Esophagus muscularis mucosa (tissue), 4 donors: Measurements from ENCODE around the gene SUN3. TPM values are rescaled to one million over a fixed set of nuclear protein-coding genes. Genes with fewer than 3 reads are reported as not detected.
"Not testable (repeated sequence)": the region's sequence is repeated elsewhere in the genome, so short reads cannot be mapped to it uniquely, and the experiment has no call there.

Experiments
- DNase-seq: peaks from one replicate; pipeline ENCODE4 v3.0.0-alpha.2; 2017; ENCODE audit errors: extremely low spot score
- H3K27ac ChIP-seq, 4 donors: fragments of 200-600 bp; sonication (generic); replicated peaks in 1 of 4; 1 replicate in 3 of 4; 2 replicates in 1 of 4; pipeline ENCODE4 v1.5.1; 2016 to 2019; ENCODE audit warnings: mild to moderate bottlenecking in 1 of 4
- H3K27me3 ChIP-seq, 4 donors: fragments of 200-600 bp; sonication (generic); one replicate each; pipeline versions ENCODE4 v1.5.1 to v1.6.0; 2016 to 2019
- H3K36me3 ChIP-seq, 4 donors: fragments of 200-600 bp; sonication (generic); one replicate each; pipeline ENCODE4 v1.5.1; 2016 to 2019
- H3K4me1 ChIP-seq, 4 donors: fragments of 200-600 bp; sonication (generic); one replicate each; pipeline ENCODE4 v1.5.1; 2016 to 2019
- H3K4me3 ChIP-seq, 4 donors: fragments of 200-600 bp; sonication (generic); 1 replicate in 2 of 4; 2 replicates in 2 of 4; pipeline ENCODE4 v1.5.1; 2016 to 2019; ENCODE audit warnings: mild to moderate bottlenecking in 4 of 4, moderate library complexity in 1 of 4
- H3K9me3 ChIP-seq, 4 donors: fragments of 200-600 bp; sonication (generic); 1 replicate in 3 of 4; 2 replicates in 1 of 4; pipeline ENCODE4 v1.5.1; 2016 to 2019
- EP300 ChIP-seq: sonication (generic); formaldehyde crosslinking; IDR thresholded peaks from one replicate; pipeline ENCODE4 v1.6.1; 2017; ENCODE audit warnings: antibody characterized with exemption
- POLR2A ChIP-seq: fragments of 450-650 bp; IDR thresholded peaks from one replicate; pipeline ENCODE4 v1.6.1; 2017; ENCODE audit warnings: antibody characterized with exemption, moderate library complexity, mild to moderate bottlenecking, low read depth
- POLR2AphosphoS5 ChIP-seq, 2 donors: sonication (generic); formaldehyde crosslinking; IDR thresholded peaks; one replicate each; pipeline ENCODE4 v1.6.1; 2017; ENCODE audit warnings: antibody characterized with exemption in 2 of 2
- WGBS: methylation state at CpG from one replicate; pipeline ENCODE4 v1.1.5; 2018; 5-methylcytosine and 5-hydroxymethylcytosine counted together
- intact Hi-C: fragments of 100-400 bp; cut with DNase I; formaldehyde crosslinking; loops from one replicate; pipeline ENCODE4 v1.15.1; 2023
- total RNA-seq, 4 donors: library from RNA; depleted of rRNA; stranded (reverse); fragments of >200 nt; gene quantifications; one replicate each; pipeline versions ENCODE4 v1.1.0 to v1.2.1, GENCODE V29; 2016
- TF ChIP-seq, protein P1 (sequence below), 3 experiments: fragments of 200-600 bp in 2 of 3; fragments of 450-650 bp in 1 of 3; sonication (generic) in 2 of 3; IDR thresholded peaks; one replicate each; pipeline ENCODE4 v1.5.1; 2017 to 2019; ENCODE audit warnings: antibody characterized with exemption in 3 of 3, mild to moderate bottlenecking in 2 of 3, moderate library complexity in 1 of 3

SUN3 gene
- total RNA-seq, 4 donors from 2014 or later: not detected

DNA sequence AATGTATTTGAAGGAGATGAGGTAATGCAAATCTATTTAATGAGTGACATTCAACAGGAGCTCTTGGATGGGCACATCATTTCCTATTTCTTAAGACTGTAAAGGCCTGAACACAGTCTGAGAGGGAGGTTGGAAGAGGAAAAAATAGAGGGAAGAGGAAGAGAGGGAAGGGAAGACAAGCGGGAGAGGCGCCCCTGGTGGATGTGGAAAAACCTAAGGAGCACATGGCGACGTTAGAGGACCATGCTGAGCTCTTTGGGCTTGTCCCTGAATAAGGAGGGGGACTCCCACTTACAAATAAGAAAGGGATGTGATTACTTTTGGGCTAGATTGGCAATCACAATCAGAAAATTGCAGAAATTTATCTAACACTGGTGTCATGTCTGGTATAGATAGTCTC lies 19.6 kb downstream of the SUN3 start:
- Histone ChIP-seq H3K27me3 (peaks cover 0 to 12% (median 0%) of the 10 kb centered on the region in 4 donors), H3K4me1 (peaks cover 0 to 5% (median 0%) of the 10 kb centered on the region in 4 donors), H3K9me3 (no peaks in the 10 kb centered on the region), H3K4me3 (no peak overlapping the region), H3K27ac (no peak overlapping the region), H3K36me3 (no peaks in the 10 kb centered on the region)
- 78% methylated on average over 4 of the region's 4 CpGs for WGBS
- TF ChIP-seq, protein P1, sequence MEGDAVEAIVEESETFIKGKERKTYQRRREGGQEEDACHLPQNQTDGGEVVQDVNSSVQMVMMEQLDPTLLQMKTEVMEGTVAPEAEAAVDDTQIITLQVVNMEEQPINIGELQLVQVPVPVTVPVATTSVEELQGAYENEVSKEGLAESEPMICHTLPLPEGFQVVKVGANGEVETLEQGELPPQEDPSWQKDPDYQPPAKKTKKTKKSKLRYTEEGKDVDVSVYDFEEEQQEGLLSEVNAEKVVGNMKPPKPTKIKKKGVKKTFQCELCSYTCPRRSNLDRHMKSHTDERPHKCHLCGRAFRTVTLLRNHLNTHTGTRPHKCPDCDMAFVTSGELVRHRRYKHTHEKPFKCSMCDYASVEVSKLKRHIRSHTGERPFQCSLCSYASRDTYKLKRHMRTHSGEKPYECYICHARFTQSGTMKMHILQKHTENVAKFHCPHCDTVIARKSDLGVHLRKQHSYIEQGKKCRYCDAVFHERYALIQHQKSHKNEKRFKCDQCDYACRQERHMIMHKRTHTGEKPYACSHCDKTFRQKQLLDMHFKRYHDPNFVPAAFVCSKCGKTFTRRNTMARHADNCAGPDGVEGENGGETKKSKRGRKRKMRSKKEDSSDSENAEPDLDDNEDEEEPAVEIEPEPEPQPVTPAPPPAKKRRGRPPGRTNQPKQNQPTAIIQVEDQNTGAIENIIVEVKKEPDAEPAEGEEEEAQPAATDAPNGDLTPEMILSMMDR (IDR thresholded peaks at IDR 0.05): no peak
- TF ChIP-seq POLR2A: no peak
- TF ChIP-seq EP300: no peak
- intact Hi-C loops: no loop called here
- no peak for DNase-seq

DNA sequence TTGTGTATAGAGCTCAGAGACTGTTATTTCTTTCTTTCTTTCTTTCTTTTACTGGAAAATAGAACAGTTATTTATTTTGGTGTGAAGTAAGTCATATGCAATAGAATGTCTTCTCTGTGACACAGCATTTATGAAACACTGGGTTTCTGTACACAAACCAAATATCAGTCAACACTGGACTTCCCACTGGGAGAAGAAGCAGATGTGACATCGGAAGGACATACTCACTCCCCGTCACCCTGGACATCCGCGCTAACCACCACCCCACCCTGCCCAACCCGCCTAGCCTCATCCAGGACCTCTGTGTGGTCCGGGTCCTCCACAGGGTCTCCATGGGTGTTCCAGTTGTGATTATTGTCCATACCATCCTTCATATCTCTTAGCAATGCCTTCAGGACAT lies 22.0 kb downstream of the SUN3 start:
- 61% methylated on average over 6 of the region's 6 CpGs for WGBS
- Histone ChIP-seq H3K36me3 (no peaks in the 10 kb centered on the region), H3K27ac (no peak overlapping the region), H3K4me3 (no peak overlapping the region), H3K4me1 (peaks cover 0 to 2% (median 0%) of the 10 kb centered on the region in 4 donors), H3K9me3 (no peaks in the 10 kb centered on the region), H3K27me3 (peaks cover 0 to 12% (median 0%) of the 10 kb centered on the region in 4 donors)
- TF ChIP-seq POLR2A (no peak), POLR2AphosphoS5 (IDR thresholded peaks at IDR 0.05) (no peak)
- no peak for DNase-seq
- intact Hi-C loops: no loop called here

DNA sequence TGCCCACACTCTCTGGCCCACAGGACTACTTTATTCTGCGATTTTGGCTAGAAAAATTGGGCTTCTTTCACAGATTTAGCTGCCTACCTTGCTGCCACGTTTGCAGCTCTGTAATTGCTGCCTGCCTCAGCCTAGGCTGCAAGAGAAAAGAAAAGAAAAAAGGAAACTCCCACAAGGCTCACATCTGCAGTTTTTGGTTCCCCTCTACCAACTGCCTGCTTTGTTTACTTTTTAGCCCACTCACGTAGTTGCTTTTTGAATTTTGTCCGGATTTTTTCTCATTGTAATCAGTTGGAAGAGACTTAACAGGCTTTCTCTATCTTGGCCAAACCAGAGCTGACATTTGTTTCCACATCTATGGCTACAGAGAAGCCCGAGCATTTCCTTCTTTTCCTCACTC lies 24.3 kb downstream of the SUN3 start:
- H3K36me3 ChIP-seq: no peaks in the 10 kb centered on the region
- no peak for DNase-seq
- H3K4me1 ChIP-seq: no peaks in the 10 kb centered on the region
- H3K27me3 ChIP-seq: peaks cover 0 to 12% (median 0%) of the 10 kb centered on the region in 4 donors
- H3K4me3 ChIP-seq: no peak overlapping the region
- WGBS: 29% methylated on average over 5 of the region's 5 CpGs
- intact Hi-C loops: no loop called here
- H3K9me3 ChIP-seq: no peaks in the 10 kb centered on the region
- no peak overlapping the region for H3K27ac ChIP-seq
- TF ChIP-seq, protein P1 (IDR thresholded peaks at IDR 0.05): no peak
- TF ChIP-seq POLR2AphosphoS5 (IDR thresholded peaks at IDR 0.05): no peak
- no peak for TF ChIP-seq POLR2A
- no peak for TF ChIP-seq EP300

DNA sequence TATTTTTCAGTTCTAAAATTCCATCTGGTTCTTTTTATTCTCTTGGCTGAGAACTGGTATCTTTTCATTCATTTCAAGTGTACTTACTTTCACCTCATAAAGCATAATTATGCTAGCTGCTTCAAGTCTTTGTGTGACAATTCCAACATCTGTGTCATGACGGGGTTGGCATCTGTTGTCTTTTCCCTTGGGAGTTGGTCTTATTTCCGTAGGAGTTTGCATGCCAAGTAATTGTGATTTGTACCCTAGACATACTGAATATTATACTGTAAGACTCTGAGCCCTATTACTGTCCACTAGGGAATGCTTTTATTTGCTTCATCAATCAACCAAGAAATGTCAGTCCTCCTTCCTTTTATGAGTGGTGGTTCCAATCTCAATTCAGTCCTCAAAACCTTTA lies 24.9 kb downstream of the SUN3 start:
- H3K4me1 ChIP-seq: no peaks in the 10 kb centered on the region
- DNase-seq: no peak
- H3K36me3 ChIP-seq: no peaks in the 10 kb centered on the region
- WGBS: 45% methylated on average over 2 of the region's 2 CpGs
- peaks cover 0 to 12% (median 0%) of the 10 kb centered on the region in 4 donors for H3K27me3 ChIP-seq
- no peak overlapping the region for H3K27ac ChIP-seq
- no peaks in the 10 kb centered on the region for H3K9me3 ChIP-seq
- intact Hi-C loops: no loop called here
- H3K4me3 ChIP-seq: no peak overlapping the region
- TF ChIP-seq POLR2A (no peak), EP300 (no peak), POLR2AphosphoS5 (IDR thresholded peaks at IDR 0.05) (no peak)
- TF ChIP-seq, protein P1 (IDR thresholded peaks at IDR 0.05): no peak

DNA sequence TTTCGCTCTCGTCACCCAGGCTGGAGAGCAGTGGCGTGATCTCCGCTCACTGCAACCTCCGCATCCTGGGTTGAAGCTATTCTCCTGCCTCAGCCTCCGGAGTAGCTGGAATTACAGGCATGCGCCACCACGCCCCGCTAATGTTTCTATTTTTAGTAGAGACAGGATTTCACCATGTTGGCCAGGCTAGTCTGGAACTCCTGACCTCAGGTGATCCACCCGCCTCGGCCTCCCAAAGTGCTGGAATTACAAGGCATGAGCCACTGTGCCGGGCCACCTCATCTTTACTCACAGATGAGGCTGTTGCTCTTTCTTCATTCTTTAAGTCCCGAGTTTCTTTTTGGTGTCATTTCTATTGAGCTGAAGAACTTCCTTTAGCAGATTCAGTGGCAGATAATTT lies 28.7 kb downstream of the SUN3 start:
- H3K9me3 ChIP-seq, H3K4me3 ChIP-seq, H3K27ac ChIP-seq, intact Hi-C loops, H3K27me3 ChIP-seq, H3K4me1 ChIP-seq, DNase-seq, H3K36me3 ChIP-seq: not testable (repeated sequence)
- WGBS: 93% methylated on average over 13 of the region's 13 CpGs

DNA sequence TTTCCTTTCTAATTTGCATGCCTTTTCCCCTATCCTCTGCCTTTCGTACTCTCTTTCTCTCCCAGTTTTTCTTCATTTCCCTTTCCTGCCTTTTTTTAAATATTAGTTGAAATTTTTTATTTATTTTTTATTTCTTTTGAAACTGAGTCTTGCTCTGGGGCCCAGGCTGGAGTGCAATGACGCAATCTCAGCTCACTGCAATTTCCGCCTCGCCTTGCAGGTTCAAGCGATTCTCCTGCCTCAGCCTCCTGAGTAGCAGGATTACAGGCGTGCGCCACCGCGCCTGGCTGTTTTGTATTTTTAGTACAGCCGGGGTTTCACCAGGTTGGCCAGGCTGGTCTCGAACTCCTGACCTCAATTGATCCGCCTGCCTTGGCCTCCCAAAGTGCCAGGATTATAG lies 29.5 kb downstream of the SUN3 start:
- TF ChIP-seq, protein P1 (IDR thresholded peaks at IDR 0.05): no peak
- TF ChIP-seq EP300 (no peak), POLR2AphosphoS5 (IDR thresholded peaks at IDR 0.05) (no peak), POLR2A (no peak)
- no peak for DNase-seq
- intact Hi-C loops: no loop called here
- H3K27me3 ChIP-seq: no peaks in the 10 kb centered on the region
- H3K36me3 ChIP-seq: no peaks in the 10 kb centered on the region
- no peaks in the 10 kb centered on the region for H3K4me1 ChIP-seq
- H3K9me3 ChIP-seq: no peaks in the 10 kb centered on the region
- no peak overlapping the region for H3K4me3 ChIP-seq
- WGBS: 98% methylated on average over 12 of the region's 12 CpGs
- no peak overlapping the region for H3K27ac ChIP-seq
